ENCODE measurements around the gene JAML. TPM values are rescaled to one million over a fixed set of nuclear protein-coding genes. Genes with fewer than 3 reads are reported as not detected.

Gene JAML
- total and polyA plus RNA-seq, 2 of the 8 experiments (the other 6 are each of a cell fraction or from before 2014, with no cell fraction given), result 0.12 to 0.58 TPM

DNA sequence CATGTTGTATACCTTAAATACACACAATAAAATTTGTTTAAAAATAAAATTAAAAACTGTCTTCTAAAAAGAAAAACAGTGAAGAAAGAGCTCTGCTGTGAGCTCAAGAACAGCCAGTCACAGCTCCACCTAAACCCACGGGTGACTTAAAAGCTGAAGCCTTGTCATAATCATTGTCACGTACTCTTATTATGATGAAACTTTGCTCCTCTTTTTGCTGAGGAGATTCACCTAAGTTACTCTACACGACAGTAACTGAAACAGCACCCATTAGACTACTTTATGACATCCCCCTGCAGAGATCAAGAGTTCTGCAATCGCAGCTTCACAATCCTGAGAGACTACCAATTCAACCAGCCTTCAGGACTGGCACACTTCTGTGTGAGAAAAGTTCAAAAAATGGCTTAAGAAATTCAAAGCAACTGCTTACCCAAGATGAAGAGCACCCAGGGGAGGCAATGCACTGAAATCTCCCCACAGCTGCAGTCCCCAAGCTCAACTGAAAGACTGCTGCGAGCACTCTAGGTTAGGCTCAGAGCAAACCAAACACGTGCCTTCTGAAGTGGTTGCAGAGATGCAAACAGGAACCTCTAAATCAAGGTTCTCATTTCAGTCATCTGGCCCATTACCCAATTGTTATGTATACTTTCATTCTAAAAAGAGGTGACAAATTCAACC, at the start of gene JAML (continued):
- TF ChIP-seq PHF8 (conservative IDR thresholded peaks at IDR 0.05; ENCODE audit: low read depth, low read length) (no peak), TAF1 (IDR thresholded peaks at IDR 0.05; ENCODE audit: low read depth, low read length) (no peak), RAD21 (IDR thresholded peaks at IDR 0.05 in 1 of 2, conservative IDR thresholded peaks at IDR 0.05 in 1 of 2; ENCODE audit: low read depth in 2 of 2, low read length in 2 of 2) (no peak), KDM4A (IDR thresholded peaks at IDR 0.05; ENCODE audit: low read depth, low read length, severe bottlenecking) (no peak), NRF1 (IDR thresholded peaks at IDR 0.05; ENCODE audit: low read depth, low read length) (no peak)
- TF ChIP-seq, protein P1, sequence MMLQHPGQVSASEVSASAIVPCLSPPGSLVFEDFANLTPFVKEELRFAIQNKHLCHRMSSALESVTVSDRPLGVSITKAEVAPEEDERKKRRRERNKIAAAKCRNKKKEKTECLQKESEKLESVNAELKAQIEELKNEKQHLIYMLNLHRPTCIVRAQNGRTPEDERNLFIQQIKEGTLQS (IDR thresholded peaks at IDR 0.05; ENCODE audit: insufficient read depth, low read depth, low read length), result no peak
- TF ChIP-seq, protein P2, sequence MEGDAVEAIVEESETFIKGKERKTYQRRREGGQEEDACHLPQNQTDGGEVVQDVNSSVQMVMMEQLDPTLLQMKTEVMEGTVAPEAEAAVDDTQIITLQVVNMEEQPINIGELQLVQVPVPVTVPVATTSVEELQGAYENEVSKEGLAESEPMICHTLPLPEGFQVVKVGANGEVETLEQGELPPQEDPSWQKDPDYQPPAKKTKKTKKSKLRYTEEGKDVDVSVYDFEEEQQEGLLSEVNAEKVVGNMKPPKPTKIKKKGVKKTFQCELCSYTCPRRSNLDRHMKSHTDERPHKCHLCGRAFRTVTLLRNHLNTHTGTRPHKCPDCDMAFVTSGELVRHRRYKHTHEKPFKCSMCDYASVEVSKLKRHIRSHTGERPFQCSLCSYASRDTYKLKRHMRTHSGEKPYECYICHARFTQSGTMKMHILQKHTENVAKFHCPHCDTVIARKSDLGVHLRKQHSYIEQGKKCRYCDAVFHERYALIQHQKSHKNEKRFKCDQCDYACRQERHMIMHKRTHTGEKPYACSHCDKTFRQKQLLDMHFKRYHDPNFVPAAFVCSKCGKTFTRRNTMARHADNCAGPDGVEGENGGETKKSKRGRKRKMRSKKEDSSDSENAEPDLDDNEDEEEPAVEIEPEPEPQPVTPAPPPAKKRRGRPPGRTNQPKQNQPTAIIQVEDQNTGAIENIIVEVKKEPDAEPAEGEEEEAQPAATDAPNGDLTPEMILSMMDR (IDR thresholded peaks at IDR 0.05; ENCODE audit: control extremely low read depth in 1 of 3, insufficient read depth in 1 of 3, low read depth in 1 of 3, low read length in 3 of 3), result no peak

All from H1 (cell line).